H1 (cell line): Measurements from ENCODE around the gene C9orf50. TPM values are rescaled to one million over a fixed set of nuclear protein-coding genes. Genes with fewer than 3 reads are reported as not detected.

Source experiments
- CEBPB ChIP-seq: IDR thresholded peaks from 2 replicates; pipeline ENCODE4 v1.6.1; 2012; ENCODE audit warnings: low read depth, low read length
- CHD2 ChIP-seq: IDR thresholded peaks from 2 replicates; pipeline ENCODE4 v1.6.1; 2012; ENCODE audit warnings: low read length, improper control_type of control experiment
- E2F6 ChIP-seq: IDR thresholded peaks from 2 replicates; pipeline ENCODE4 v1.6.1; 2012; ENCODE audit warnings: inconsistent platforms
- POLR2A ChIP-seq, 2 experiments: IDR thresholded peaks; 1 replicate in 1 of 2; 2 replicates in 1 of 2; pipeline ENCODE4 v1.6.1; 2011; ENCODE audit warnings: low read depth in 2 of 2, low read length in 2 of 2, mild to moderate bottlenecking in 2 of 2; ENCODE audit errors: control extremely low read depth in 1 of 2
- RNF2 ChIP-seq: fragments of 200-900, 300-1000 bp; sonication (generic); IDR thresholded peaks from 2 replicates; pipeline ENCODE4 v1.7.1; 2016; ENCODE audit warnings: borderline replicate concordance, low read depth, mild to moderate bottlenecking, antibody characterized with exemption, low read length; ENCODE audit not compliant: poor library complexity, severe bottlenecking; ENCODE audit errors: missing control alignments
- ZNF274 ChIP-seq: IDR thresholded peaks from 2 replicates; pipeline ENCODE4 v1.7.0; 2012; ENCODE audit warnings: low read length, borderline replicate concordance; ENCODE audit errors: extremely low read depth
- polyA plus RNA-seq, 7 experiments: library from polyadenylated mRNA; depleted of rRNA in 3 of 7; stranded (reverse) in 5 of 7; unstranded in 2 of 7; fragments of >200 nt in 5 of 7; fragments of 200-250 nt in 2 of 7; gene quantifications; 1 replicate in 5 of 7; 2 replicates in 1 of 7; 4 replicates in 1 of 7; pipeline versions ENCODE4 v1.2.1 to v1.2.3, GENCODE V29; 2011 to 2013; ENCODE audit warnings: missing spikeins in 2 of 7, mixed read lengths in 2 of 7
- total RNA-seq: library from RNA; stranded (reverse); fragmentation: NEBNext Ultra II Directional; extraction: Animal tissue kit (Norgen Biotek cat#: 25700); gene quantifications from 2 replicates; pipeline ENCODE4 v1.2.1, GENCODE V29; 2021

Gene C9orf50
- total and polyA plus RNA-seq, 2 of the 8 experiments (the other 6 are each of a cell fraction or from before 2014, with no cell fraction given), result not detected

- TF ChIP-seq CHD2, result no peak
- no peak for TF ChIP-seq E2F6
- TF ChIP-seq POLR2A (IDR thresholded peaks at IDR 0.05; ENCODE audit: control extremely low read depth in 1 of 2, low read depth in 2 of 2, low read length in 2 of 2), result no peak
- TF ChIP-seq CEBPB, result no peak
- TF ChIP-seq ZNF274, result no peak
- TF ChIP-seq RNF2, result no peak
Measured at GRCh38 chr9:129608561-129609481, 12.1 kb downstream of the C9orf50 start (continued).
